Stimulated activated CD8-positive, alpha-beta memory T cell treated with anti-CD3 and anti-CD28 coated beads, Interleukin-2, amount 100 ng/mL, for 48 hours (primary cell): Measurements from ENCODE around the gene C6.

ENCODE experiments used
- DNase-seq, 2 donors: peaks; one replicate each; pipeline ENCODE4 v3.0.0-alpha.2; 2020; ENCODE audit warnings: low read depth in 2 of 2

C6 gene

DNA sequence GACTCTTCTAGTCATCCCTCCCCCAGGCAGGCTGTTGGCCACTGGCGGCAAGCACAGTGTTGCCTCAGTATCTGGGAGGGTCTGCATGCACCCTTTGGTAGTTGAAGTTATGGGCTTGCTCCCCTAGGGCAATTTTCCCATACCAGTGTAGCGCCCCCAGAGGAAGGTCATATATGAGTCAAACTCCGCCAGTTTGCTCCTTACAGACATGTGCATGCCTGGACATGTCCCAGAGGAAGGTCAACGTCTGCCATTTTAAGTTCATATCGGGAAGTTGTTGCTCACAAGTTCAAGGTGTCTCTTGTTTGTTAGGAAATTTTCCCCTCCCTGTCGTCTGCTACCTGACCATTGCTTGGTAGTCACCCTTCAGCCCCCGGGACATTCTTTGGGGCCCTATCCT is 90.9 kb downstream of the C6 start:
- no peak for DNase-seq

DNA sequence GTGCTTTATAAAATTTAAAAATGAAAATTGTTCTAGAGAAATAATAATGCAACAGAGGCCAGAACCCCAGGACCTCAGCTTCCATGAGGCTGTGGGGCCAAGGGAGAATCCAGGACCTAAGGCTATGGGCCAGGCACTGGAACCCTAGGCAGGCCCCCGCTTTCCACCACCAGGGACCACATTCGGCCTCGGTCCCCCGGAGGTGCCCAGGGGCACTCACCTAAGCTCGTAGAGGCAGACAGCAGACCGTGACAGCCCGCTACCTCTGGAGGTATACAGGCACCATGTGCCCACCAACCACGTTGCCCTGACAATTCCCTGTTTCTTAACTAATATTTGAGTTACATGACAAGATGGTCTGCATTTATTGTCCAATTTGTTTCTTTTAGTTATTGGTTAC is 92.7 kb downstream of the C6 start:
- DNase-seq: no peak

- DNase-seq: no peak
Observed at GRCh38 chr5:41118177-41118576, 95.2 kb downstream of the C6 start.

GRCh38 chr5:41115281-41115680 is 98.1 kb downstream of the C6 start:
- DNase-seq: no peak

DNA sequence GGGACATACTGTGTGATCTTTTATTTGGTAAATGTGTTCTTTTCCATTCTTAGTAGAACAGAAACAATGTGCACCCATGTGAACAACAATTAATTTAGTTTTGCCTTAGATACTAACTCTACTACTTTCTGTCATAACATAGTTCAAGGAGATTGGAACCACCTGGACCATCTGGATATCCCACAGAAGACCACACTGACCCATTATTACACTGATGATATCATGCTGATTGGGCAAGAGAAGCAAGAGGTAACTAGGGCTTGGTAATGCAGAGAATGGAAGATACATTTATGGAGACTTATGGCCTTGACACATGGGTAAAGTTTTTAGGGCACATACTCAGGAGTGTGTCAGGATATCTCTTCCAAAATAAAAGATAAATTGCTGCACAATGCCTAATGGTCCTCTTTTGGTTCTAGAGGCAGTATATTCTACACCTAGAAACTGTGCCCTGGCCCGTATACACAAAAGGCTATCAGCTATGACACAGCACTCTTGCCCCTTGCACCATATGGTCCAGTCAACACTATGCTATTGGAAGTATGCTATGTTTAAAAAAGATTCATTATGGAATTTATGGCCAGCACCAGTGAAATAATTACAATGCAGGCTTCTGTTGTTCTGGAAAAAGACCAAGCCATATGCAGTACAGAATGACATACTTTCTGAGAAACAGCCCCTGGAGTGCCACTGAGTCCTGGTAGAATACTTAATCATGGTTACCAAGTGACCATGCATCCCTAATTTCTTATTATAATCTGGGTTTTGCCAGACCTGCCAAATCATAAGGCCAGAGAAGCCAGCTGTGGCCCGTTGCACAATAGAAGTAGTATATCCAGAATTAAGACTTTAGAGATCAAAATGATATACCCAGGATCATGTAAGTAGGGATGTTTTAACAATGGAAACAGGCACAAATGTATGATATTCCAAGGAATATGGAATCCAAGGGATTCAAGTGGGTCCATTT is 100.6 kb downstream of the C6 start:
- no peak for DNase-seq

GRCh38 chr5:41109186-41109585 is 104.1 kb downstream of the C6 start:
- no peak for DNase-seq

DNA sequence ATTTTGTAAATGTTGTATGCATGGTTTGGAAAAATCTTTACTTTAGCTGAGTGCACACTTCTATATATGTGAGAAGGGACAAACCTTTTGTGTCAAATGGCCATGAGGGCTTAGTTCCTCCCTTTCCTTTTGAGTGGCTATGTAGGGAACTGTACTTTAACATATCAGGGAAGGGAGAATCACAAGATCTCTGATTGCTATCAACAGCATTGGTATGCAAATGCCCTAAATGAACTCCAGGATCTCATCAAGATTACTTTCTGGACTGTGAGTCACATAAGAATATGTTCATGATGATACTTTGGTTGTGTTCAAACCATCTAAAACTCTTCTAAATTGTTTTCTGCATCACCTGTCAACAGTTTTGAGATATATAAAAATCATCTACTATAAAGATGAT is 111.0 kb downstream of the C6 start:
- DNase-seq: no peak

- DNase-seq: no peak
Observed at GRCh38 chr5:41097642-41098041, 115.7 kb downstream of the C6 start.

- no peak for DNase-seq
Observed at GRCh38 chr5:41095324-41096101, 117.8 kb downstream of the C6 start.

DNA sequence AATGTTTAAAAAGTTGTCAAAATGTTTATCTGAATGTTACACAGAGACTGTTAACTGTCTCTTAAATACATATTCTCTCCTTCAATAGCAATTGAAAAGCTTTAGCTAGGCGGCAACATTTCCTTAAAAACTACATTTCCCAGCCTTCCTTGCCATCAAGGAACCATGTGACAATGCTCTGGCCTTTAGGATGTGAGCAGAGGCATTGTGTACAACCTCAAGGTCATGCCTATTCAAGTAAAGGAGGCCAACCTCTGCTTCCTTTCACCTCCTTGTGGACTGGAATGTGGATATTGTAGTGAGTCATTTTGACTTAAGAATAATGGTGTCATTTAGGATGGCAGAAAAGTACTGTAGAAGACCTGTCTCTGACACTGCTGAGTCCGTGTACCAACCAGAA is 118.5 kb downstream of the C6 start:
- DNase-seq: no peak

DNA sequence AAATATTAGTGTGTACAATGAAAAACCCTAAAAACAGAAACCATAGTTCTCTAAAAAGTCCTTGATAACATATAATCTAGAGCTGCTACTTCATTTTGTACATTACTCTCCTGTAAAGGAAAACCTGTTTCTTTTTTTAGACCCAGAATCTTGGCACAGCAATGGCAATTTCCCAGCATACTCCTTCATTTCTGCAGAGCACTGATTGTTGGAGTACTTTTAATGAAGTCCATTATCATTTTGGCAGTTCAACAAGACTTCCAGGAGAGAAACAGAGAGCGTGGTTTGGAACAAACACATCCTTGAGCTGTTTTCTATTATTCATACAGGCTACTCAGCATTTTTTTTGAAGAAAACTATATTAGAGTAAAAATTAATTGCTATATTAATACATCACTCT is 119.5 kb downstream of the C6 start:
- DNase-seq: no peak
